ENCODE data around the gene POU3F1. TPM values are rescaled to one million over a fixed set of nuclear protein-coding genes. Genes with fewer than 3 reads are reported as not detected.
A peak's percentile ranks its signal among the peaks of the same experiment; 100 is the strongest.

POU3F1 gene
- total RNA-seq, 2 donors from 2014 or later: not detected

- no peaks in the 10 kb centered on the region for H3K27me3 ChIP-seq
- no peaks in the 10 kb centered on the region for H3K9me3 ChIP-seq
- peaks cover 7% of the 10 kb centered on the region for H3K36me3 ChIP-seq
- TF ChIP-seq CTCF (IDR thresholded peaks at IDR 0.05): no peak
- peaks cover 0 to 76% of the 10 kb centered on the region in 2 donors for H3K4me1 ChIP-seq
- H3K4me3 ChIP-seq: no peak overlapping the region
- H3K27ac ChIP-seq: peak overlapping the region; percentile 81 to 88
- DNase-seq (ENCODE audit: low spot score): no peak
Measured at GRCh38 chr1:37998089-37998808, 48.3 kb downstream of the POU3F1 start.

- no peak for DNase-seq (ENCODE audit: low spot score)
- TF ChIP-seq CTCF (IDR thresholded peaks at IDR 0.05): no peak
- peak overlapping the region; percentile 59 to 77 for H3K27ac ChIP-seq
- no peak overlapping the region for H3K4me3 ChIP-seq
- no peaks in the 10 kb centered on the region for H3K27me3 ChIP-seq
- peaks cover 0 to 68% of the 10 kb centered on the region in 2 donors for H3K4me1 ChIP-seq
- H3K36me3 ChIP-seq: peaks cover 7% of the 10 kb centered on the region
- H3K9me3 ChIP-seq: no peaks in the 10 kb centered on the region
Measured at GRCh38 chr1:37997256-37998088, 49.1 kb downstream of the POU3F1 start.

GRCh38 chr1:37995751-37996345, 50.7 kb downstream of the POU3F1 start:
- DNase-seq (ENCODE audit: low spot score): peak; percentile 87
- Histone ChIP-seq H3K4me1 (peaks cover 0 to 53% of the 10 kb centered on the region in 2 donors), H3K27ac (peak overlapping the region; percentile 59 to 77), H3K36me3 (peaks cover 7% of the 10 kb centered on the region), H3K4me3 (peak overlapping the region; percentile 32 to 59), H3K27me3 (no peaks in the 10 kb centered on the region), H3K9me3 (no peaks in the 10 kb centered on the region)
- TF ChIP-seq CTCF (IDR thresholded peaks at IDR 0.05): no peak

- Histone ChIP-seq H3K4me3 (peak overlapping the region in 1 of 2 donors; percentile 59), H3K36me3 (peaks cover 7% of the 10 kb centered on the region), H3K27ac (peak overlapping the region; percentile 59 to 77), H3K27me3 (no peaks in the 10 kb centered on the region), H3K9me3 (no peaks in the 10 kb centered on the region), H3K4me1 (peaks cover 0 to 45% of the 10 kb centered on the region in 2 donors)
- TF ChIP-seq CTCF (IDR thresholded peaks at IDR 0.05): no peak
- no peak for DNase-seq (ENCODE audit: low spot score)
Measured at GRCh38 chr1:37994886-37995566, 51.6 kb downstream of the POU3F1 start.

Small RNA genes lying within 50 kb of the gene (microRNA-seq; reads per million reads assigned to microRNA genes)
- 0 to 0.71 reads per million in 2 donors for gene MIR3659 (ENCODE audit: borderline number of aligned reads in 2 of 2, borderline replicate concordance in 1 of 2)

Other genes starting within 250 kb of the POU3F1 start
- gene C1orf122, start 239.0 kb downstream of the POU3F1 start, total RNA-seq: 10 to 100 TPM; 71.5 to 89.3 TPM
- gene YRDC, start 238.6 kb downstream of the POU3F1 start, total RNA-seq: 1 to 10 TPM; 6.1 to 8.6 TPM
- gene MTF1, start 187.2 kb downstream of the POU3F1 start, total RNA-seq: 1 to 10 TPM; 2.3 to 4.8 TPM
- 10 to 100 TPM; 13.2 to 16.7 TPM for gene INPP5B, start 99.7 kb downstream of the POU3F1 start, total RNA-seq
- 10 to 100 TPM; 20.4 to 22.1 TPM for gene SF3A3, start 56.8 kb downstream of the POU3F1 start, total RNA-seq
- gene FHL3, start 41.3 kb downstream of the POU3F1 start, total RNA-seq: 10 to 100 TPM in 1 of 2 donors, 1 to 10 TPM in 1; 8.0 to 16.0 TPM
- 10 to 100 TPM; 29.2 to 53.7 TPM for gene UTP11, start 34.1 kb downstream of the POU3F1 start, total RNA-seq